ENCODE results near the gene ERLIN1. TPM values are rescaled to one million over a fixed set of nuclear protein-coding genes. Genes with fewer than 3 reads are reported as not detected.

Gene ERLIN1
- total RNA-seq, 2 donors from 2014 or later, result 9.3 to 21.2 TPM

GRCh38 chr10:100104300-100104699 is 81.5 kb downstream of the ERLIN1 start:
- H3K4me3 ChIP-seq, result no peak overlapping the region
- ATAC-seq (ENCODE audit: insufficient number of reproducible peaks, low FRiP score, low read depth), result no peak
- no peak for DNase-seq (ENCODE audit: low spot score)
- no peaks in the 10 kb centered on the region for H3K9me3 ChIP-seq
- peaks cover 0 to 1% of the 10 kb centered on the region in 2 donors for H3K4me1 ChIP-seq (ENCODE audit: control insufficient read depth in 1 of 2, low read depth in 2 of 2)
- no peaks in the 10 kb centered on the region for H3K36me3 ChIP-seq
- H3K27me3 ChIP-seq (replicated peaks; ENCODE audit: insufficient read depth), result no peaks in the 10 kb centered on the region
- TF ChIP-seq, protein P1, sequence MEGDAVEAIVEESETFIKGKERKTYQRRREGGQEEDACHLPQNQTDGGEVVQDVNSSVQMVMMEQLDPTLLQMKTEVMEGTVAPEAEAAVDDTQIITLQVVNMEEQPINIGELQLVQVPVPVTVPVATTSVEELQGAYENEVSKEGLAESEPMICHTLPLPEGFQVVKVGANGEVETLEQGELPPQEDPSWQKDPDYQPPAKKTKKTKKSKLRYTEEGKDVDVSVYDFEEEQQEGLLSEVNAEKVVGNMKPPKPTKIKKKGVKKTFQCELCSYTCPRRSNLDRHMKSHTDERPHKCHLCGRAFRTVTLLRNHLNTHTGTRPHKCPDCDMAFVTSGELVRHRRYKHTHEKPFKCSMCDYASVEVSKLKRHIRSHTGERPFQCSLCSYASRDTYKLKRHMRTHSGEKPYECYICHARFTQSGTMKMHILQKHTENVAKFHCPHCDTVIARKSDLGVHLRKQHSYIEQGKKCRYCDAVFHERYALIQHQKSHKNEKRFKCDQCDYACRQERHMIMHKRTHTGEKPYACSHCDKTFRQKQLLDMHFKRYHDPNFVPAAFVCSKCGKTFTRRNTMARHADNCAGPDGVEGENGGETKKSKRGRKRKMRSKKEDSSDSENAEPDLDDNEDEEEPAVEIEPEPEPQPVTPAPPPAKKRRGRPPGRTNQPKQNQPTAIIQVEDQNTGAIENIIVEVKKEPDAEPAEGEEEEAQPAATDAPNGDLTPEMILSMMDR (IDR thresholded peaks at IDR 0.05), result no peak
- no peak overlapping the region for H3K27ac ChIP-seq

- H3K4me1 ChIP-seq (ENCODE audit: control insufficient read depth in 1 of 2, low read depth in 2 of 2), result peaks cover 0 to 3% of the 10 kb centered on the region in 2 donors
- TF ChIP-seq, protein P1 (IDR thresholded peaks at IDR 0.05), result no peak
- no peak for ATAC-seq (ENCODE audit: insufficient number of reproducible peaks, low FRiP score, low read depth)
These were observed 82.2 kb downstream of the ERLIN1 start for GRCh38 chr10:100103581-100103980.

GRCh38 chr10:100101192-100102076 is 84.4 kb downstream of the ERLIN1 start:
- Histone ChIP-seq H3K27ac (no peak overlapping the region), H3K9me3 (no peaks in the 10 kb centered on the region), H3K36me3 (no peaks in the 10 kb centered on the region), H3K4me1 (ENCODE audit: control insufficient read depth in 1 of 2, low read depth in 2 of 2) (peaks cover 0 to 3% of the 10 kb centered on the region in 2 donors), H3K27me3 (replicated peaks; ENCODE audit: insufficient read depth) (no peaks in the 10 kb centered on the region), H3K4me3 (no peak overlapping the region)
- ATAC-seq (ENCODE audit: insufficient number of reproducible peaks, low FRiP score, low read depth), result no peak
- TF ChIP-seq, protein P1 (IDR thresholded peaks at IDR 0.05), result no peak
- no peak for DNase-seq (ENCODE audit: low spot score)

More at GRCh38 chr10:100103581-100103980, 82.2 kb downstream of the ERLIN1 start:
- H3K36me3 ChIP-seq, result no peaks in the 10 kb centered on the region
- no peak overlapping the region for H3K4me3 ChIP-seq
- H3K27me3 ChIP-seq (replicated peaks; ENCODE audit: insufficient read depth), result no peaks in the 10 kb centered on the region
- DNase-seq (ENCODE audit: low spot score), result no peak
- H3K27ac ChIP-seq, result no peak overlapping the region
- H3K9me3 ChIP-seq, result no peaks in the 10 kb centered on the region

DNA sequence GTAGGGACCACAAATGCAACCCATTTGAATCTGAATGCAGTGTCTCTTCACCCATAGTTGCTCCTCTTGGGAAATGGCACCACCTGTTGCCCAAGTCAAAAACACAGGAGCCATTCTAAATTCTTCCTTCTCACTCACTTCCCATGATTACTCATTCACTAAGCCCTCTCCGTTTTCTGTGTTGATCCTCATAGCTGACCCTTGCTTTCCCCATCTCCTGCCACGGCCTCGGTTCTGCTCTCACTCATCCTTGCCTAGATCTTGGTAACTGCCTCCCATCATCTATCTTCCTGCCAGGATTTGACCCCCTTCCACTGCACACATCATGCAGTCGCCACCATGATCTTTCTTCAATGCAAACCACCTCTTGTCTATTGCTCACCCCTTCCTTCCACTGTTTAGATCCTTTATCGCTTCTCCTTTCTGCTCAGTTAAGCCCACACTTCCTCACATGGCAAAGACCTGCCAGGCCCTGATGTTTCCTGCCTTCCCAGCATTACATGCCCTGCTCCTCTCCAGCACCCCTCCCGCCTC is 85.1 kb downstream of the ERLIN1 start:
- Histone ChIP-seq H3K4me3 (no peak overlapping the region), H3K9me3 (no peaks in the 10 kb centered on the region), H3K27ac (no peak overlapping the region), H3K27me3 (replicated peaks; ENCODE audit: insufficient read depth) (no peaks in the 10 kb centered on the region), H3K4me1 (ENCODE audit: control insufficient read depth in 1 of 2, low read depth in 2 of 2) (peaks cover 0 to 3% of the 10 kb centered on the region in 2 donors), H3K36me3 (no peaks in the 10 kb centered on the region)
- ATAC-seq (ENCODE audit: insufficient number of reproducible peaks, low FRiP score, low read depth), result no peak
- no peak for DNase-seq (ENCODE audit: low spot score)
- TF ChIP-seq, protein P1 (IDR thresholded peaks at IDR 0.05), result no peak

Other genes starting within 250 kb of the ERLIN1 start
- gene DNMBP, start 176.1 kb downstream of the ERLIN1 start, total RNA-seq, result 10 to 100 TPM; 17.9 to 34.2 TPM
- not detected for gene CPN1, start 104.2 kb downstream of the ERLIN1 start, total RNA-seq
- 10 to 100 TPM; 17.7 to 25.0 TPM for gene CHUK, start 43.6 kb upstream of the ERLIN1 start, total RNA-seq
- gene CWF19L1, start 81.6 kb upstream of the ERLIN1 start, total RNA-seq, result 10 to 100 TPM; 19.5 to 27.2 TPM
- gene BLOC1S2, start 100.7 kb upstream of the ERLIN1 start, total RNA-seq, result 10 to 100 TPM; 14.1 to 35.7 TPM
- gene PKD2L1, start 144.2 kb upstream of the ERLIN1 start, total RNA-seq, result under 1 TPM in 1 of 2 donors, not detected in 1; 0.56 TPM
- 10 to 100 TPM; 12.8 to 16.7 TPM for gene SCD, start 161.2 kb upstream of the ERLIN1 start, total RNA-seq